Smooth muscle cell (in vitro differentiated cells): ENCODE measurements around the gene TMEM182. TPM values are rescaled to one million over a fixed set of nuclear protein-coding genes. Genes with fewer than 3 reads are reported as not detected.

ENCODE experiments used
- DNase-seq: peaks from one replicate; lab custom pipeline; 2025; ENCODE audit not compliant: unreplicated experiment; lab: John Stamatoyannopoulos, UW
- H2AFZ ChIP-seq: fragments of 200-600 bp; sonication (generic); 2 replicates; pipeline ENCODE4 v1.6.0; 2016; ENCODE audit warnings: antibody characterized with exemption, low read depth, mild to moderate bottlenecking
- H3F3A ChIP-seq: fragments of 200-600 bp; sonication (generic); 2 replicates; pipeline ENCODE4 v1.6.0; 2017; ENCODE audit warnings: antibody characterized with exemption, low read depth
- H3K27ac ChIP-seq: fragments of 200-600 bp; sonication (generic); 2 replicates; pipeline ENCODE4 v1.5.1; 2016; ENCODE audit warnings: low read depth, mild to moderate bottlenecking
- H3K27me3 ChIP-seq: fragments of 200-600 bp; sonication (generic); 2 replicates; pipeline ENCODE4 v1.6.1; 2016; ENCODE audit warnings: low read depth, mild to moderate bottlenecking
- H3K36me3 ChIP-seq: fragments of 200-600 bp; sonication (generic); 2 replicates; pipeline ENCODE4 v1.5.1; 2016; ENCODE audit warnings: low read depth
- H3K4me1 ChIP-seq: fragments of 200-600 bp; sonication (generic); 2 replicates; pipeline ENCODE4 v1.5.1; 2016; ENCODE audit warnings: low read depth
- H3K4me2 ChIP-seq: fragments of 200-600 bp; sonication (generic); 2 replicates; pipeline ENCODE4 v1.6.0; 2016; ENCODE audit warnings: mild to moderate bottlenecking
- H3K4me3 ChIP-seq: fragments of 200-600 bp; sonication (generic); 2 replicates; pipeline ENCODE4 v1.5.1; 2016; ENCODE audit warnings: mild to moderate bottlenecking
- H3K79me2 ChIP-seq: fragments of 200-600 bp; sonication (generic); 2 replicates; pipeline ENCODE4 v1.6.0; 2016; ENCODE audit warnings: low read depth, mild to moderate bottlenecking
- H3K9ac ChIP-seq: fragments of 200-600 bp; sonication (generic); 2 replicates; pipeline ENCODE4 v1.6.0; 2016; ENCODE audit warnings: low read depth
- H3K9me3 ChIP-seq: fragments of 200-600 bp; sonication (generic); replicated peaks from 2 replicates; pipeline ENCODE4 v1.5.1; 2016; ENCODE audit warnings: low read depth
- H4K20me1 ChIP-seq: fragments of 200-600 bp; sonication (generic); 2 replicates; pipeline ENCODE4 v1.6.0; 2016; ENCODE audit warnings: low read depth
- WGBS: methylation state at CpG from one replicate; pipeline ENCODE4 v1.1.7; 2016; ENCODE audit warnings: low lambda C conversion rate; 5-methylcytosine and 5-hydroxymethylcytosine counted together
- polyA plus RNA-seq: library from polyadenylated mRNA; unstranded; fragments of >200 nt; fragmentation: Nextera tagmentation; extraction: Ambion mirVana; gene quantifications from 2 replicates; pipeline ENCODE4 v1.2.1, GENCODE V29; 2016
- total RNA-seq: library from RNA; depleted of rRNA; stranded (reverse); fragments of >200 nt; gene quantifications from 2 replicates; pipeline ENCODE4 v1.2.3, GENCODE V29; 2014
- TF ChIP-seq, protein P1 (sequence below): fragments of 200-600 bp; sonication (generic); IDR thresholded peaks from 2 replicates; pipeline ENCODE4 v1.5.1; 2017; ENCODE audit warnings: borderline replicate concordance, mild to moderate bottlenecking, antibody characterized with exemption; ENCODE audit not compliant: insufficient read depth, poor library complexity, severe bottlenecking

TMEM182 gene
- total and polyA plus RNA-seq, 2 experiments from 2014 or later, result 4.0 to 12.3 TPM

DNA sequence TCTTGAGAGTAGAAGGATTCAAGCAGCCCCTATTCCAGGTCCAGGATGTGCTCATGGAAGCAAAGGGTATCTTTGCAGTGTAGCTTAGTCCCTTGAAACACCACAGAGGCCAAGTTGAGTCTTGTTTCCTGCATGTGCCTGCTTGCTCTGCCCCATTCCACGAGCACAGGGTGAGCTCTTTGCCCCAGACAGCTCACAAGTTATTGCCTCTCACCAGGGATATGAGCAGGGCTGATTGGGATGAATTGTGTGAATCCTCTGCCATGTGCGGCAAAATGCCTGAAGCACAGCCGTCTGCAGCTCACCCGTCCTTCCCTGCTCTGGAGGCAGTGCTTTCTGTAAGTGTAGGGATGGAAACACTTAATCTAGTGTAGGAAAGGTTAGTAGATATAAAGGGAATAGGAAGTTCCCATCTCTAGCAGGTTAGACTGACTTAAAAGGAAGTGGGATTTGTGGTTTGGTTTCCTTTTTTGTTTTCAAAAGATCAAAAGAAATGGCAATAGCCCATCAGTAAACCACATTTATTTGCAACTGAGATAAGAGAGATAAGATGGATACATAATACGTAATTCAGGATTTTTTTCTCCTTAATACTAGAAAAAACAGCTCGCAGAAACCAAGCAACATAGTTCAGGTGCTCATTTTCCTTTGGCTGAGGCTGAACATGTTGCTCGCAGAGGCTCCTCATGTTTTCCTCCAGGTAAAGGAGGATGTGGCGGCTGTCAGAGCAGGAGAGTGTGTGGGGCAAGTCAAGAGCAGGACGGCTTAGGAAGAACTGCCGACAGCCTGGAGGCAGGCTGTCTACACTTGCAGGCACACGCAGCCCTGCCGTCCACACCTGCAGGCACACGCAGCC lies 41.4 kb downstream of the TMEM182 start:
- no peak for DNase-seq
- 93% methylated on average over 13 of the region's 13 CpGs for WGBS
- no peak overlapping the region for H2AFZ ChIP-seq

DNA sequence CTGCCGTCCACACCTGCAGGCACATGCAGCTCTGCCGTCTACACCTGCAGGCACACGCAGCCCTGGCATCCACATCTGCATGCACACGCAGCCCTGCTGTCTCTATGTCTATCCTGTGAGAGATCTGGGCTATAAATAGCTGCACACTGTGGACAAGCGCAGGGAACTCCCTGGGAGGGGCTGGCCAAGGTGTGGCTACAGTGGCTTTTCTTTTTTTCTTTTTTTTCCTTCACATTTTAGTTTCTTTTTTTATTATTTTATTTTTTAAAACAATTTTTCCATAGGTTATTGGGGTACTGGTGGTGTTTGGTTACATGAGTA lies 42.0 kb downstream of the TMEM182 start:
- H3K27me3 ChIP-seq, result no peaks in the 10 kb centered on the region
- peaks cover 11% of the 10 kb centered on the region for H3K9me3 ChIP-seq
- H2AFZ ChIP-seq, result no peak overlapping the region
- H3F3A ChIP-seq, result no peaks in the 10 kb centered on the region
- H3K4me3 ChIP-seq, result no peak overlapping the region
- peaks cover 3% of the 10 kb centered on the region for H3K36me3 ChIP-seq
- H3K27ac ChIP-seq, result no peak overlapping the region
- 95% methylated on average over 5 of the region's 5 CpGs for WGBS
- no peaks in the 10 kb centered on the region for H3K79me2 ChIP-seq
- no peak for DNase-seq
- H3K4me1 ChIP-seq, result no peaks in the 10 kb centered on the region
- H4K20me1 ChIP-seq, result no peaks in the 10 kb centered on the region
- H3K4me2 ChIP-seq, result no peak overlapping the region
- TF ChIP-seq, protein P1, sequence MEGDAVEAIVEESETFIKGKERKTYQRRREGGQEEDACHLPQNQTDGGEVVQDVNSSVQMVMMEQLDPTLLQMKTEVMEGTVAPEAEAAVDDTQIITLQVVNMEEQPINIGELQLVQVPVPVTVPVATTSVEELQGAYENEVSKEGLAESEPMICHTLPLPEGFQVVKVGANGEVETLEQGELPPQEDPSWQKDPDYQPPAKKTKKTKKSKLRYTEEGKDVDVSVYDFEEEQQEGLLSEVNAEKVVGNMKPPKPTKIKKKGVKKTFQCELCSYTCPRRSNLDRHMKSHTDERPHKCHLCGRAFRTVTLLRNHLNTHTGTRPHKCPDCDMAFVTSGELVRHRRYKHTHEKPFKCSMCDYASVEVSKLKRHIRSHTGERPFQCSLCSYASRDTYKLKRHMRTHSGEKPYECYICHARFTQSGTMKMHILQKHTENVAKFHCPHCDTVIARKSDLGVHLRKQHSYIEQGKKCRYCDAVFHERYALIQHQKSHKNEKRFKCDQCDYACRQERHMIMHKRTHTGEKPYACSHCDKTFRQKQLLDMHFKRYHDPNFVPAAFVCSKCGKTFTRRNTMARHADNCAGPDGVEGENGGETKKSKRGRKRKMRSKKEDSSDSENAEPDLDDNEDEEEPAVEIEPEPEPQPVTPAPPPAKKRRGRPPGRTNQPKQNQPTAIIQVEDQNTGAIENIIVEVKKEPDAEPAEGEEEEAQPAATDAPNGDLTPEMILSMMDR, result no peak
- H3K9ac ChIP-seq, result no peak overlapping the region

More for the DNA sequence above, 41.4 kb downstream of the TMEM182 start:
- TF ChIP-seq, protein P1, result no peak
- H3K4me2 ChIP-seq, result no peak overlapping the region
- H3K79me2 ChIP-seq, result no peaks in the 10 kb centered on the region
- no peak overlapping the region for H3K9ac ChIP-seq
- H3K9me3 ChIP-seq, result peaks cover 11% of the 10 kb centered on the region
- H3K4me3 ChIP-seq, result no peak overlapping the region
- no peak overlapping the region for H3K27ac ChIP-seq
- no peaks in the 10 kb centered on the region for H3K27me3 ChIP-seq
- no peaks in the 10 kb centered on the region for H3K4me1 ChIP-seq
- no peaks in the 10 kb centered on the region for H3F3A ChIP-seq
- no peaks in the 10 kb centered on the region for H4K20me1 ChIP-seq
- peaks cover 5% of the 10 kb centered on the region for H3K36me3 ChIP-seq

- no peaks in the 10 kb centered on the region for H3K79me2 ChIP-seq
- no peak overlapping the region for H3K9ac ChIP-seq
- H3K36me3 ChIP-seq, result no peaks in the 10 kb centered on the region
- no peak overlapping the region for H3K4me3 ChIP-seq
- H3K27ac ChIP-seq, result no peak overlapping the region
- DNase-seq, result peak; percentile 12
- no peaks in the 10 kb centered on the region for H3F3A ChIP-seq
- H3K27me3 ChIP-seq, result no peaks in the 10 kb centered on the region
- TF ChIP-seq, protein P1, result peak; percentile 72
- H3K4me1 ChIP-seq, result no peaks in the 10 kb centered on the region
- H4K20me1 ChIP-seq, result no peaks in the 10 kb centered on the region
- 41% methylated on average over 9 of the region's 9 CpGs for WGBS
- H3K4me2 ChIP-seq, result no peak overlapping the region
- H2AFZ ChIP-seq, result no peak overlapping the region
- no peaks in the 10 kb centered on the region for H3K9me3 ChIP-seq
These were observed 44.5 kb downstream of the TMEM182 start for GRCh38 chr2:102806250-102806837.
